ENCODE data around the gene CWC22. TPM values are rescaled to one million over a fixed set of nuclear protein-coding genes. Genes with fewer than 3 reads are reported as not detected.
"Not testable (repeated sequence)": the region's sequence is repeated elsewhere in the genome, so short reads cannot be mapped to it uniquely, and the experiment has no call there.

Gene CWC22
- total RNA-seq, 1 donor from 2014 or later: 27.5 TPM

DNA sequence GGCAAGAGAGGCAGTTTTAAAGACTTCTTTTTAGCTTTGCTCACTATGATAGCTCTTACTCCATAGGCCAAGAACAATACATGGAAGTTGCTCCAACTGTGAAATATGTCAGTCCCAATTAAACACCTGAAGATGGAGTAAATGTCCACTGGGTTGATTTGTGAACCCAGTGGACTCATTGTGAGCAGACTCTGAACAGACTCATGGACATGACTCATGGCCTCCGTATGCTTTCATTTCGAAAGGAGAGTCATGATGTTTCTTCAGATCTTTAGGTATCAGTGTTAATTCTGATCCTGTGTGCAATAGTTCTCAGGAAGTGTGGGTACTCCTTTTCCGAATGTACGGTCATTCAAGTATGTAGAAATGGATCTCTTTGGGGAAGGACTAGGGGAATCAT lies 5.4 kb upstream of the CWC22 start:
- Mint-ChIP-seq H3K9me3 (no peaks in the 10 kb centered on the region), H3K36me3 (ENCODE audit: low read depth) (no peaks in the 10 kb centered on the region), H3K4me1 (peaks cover under 1% of the 10 kb centered on the region), H3K27me3 (peaks cover 12% of the 10 kb centered on the region), H3K4me3 (no peak overlapping the region), H3K27ac (no peak overlapping the region)
- ATAC-seq (ENCODE audit: low read depth): no peak
- intact Hi-C loops (cut with micrococcal nuclease): no loop called here
- no peak for DNase-seq
- no peak for TF ChIP-seq CTCF (IDR thresholded peaks at IDR 0.05)
- ChIA-PET POLR2A (no interaction called here), CTCF (no interaction called here)

GRCh38 chr2:180010701-180011100 lies 3.6 kb upstream of the CWC22 start:
- ATAC-seq (ENCODE audit: low read depth) (no peak), DNase-seq (no peak)
- no peak overlapping the region for H3K4me3 Mint-ChIP-seq
- TF ChIP-seq CTCF (IDR thresholded peaks at IDR 0.05): no peak
- H3K27ac Mint-ChIP-seq: no peak overlapping the region
- no peaks in the 10 kb centered on the region for H3K9me3 Mint-ChIP-seq
- H3K36me3 Mint-ChIP-seq (ENCODE audit: low read depth): peaks cover 10% of the 10 kb centered on the region
- CTCF ChIA-PET: no interaction called here
- POLR2A ChIA-PET: no interaction called here
- H3K27me3 Mint-ChIP-seq: peaks cover 2% of the 10 kb centered on the region
- H3K4me1 Mint-ChIP-seq: peaks cover 13% of the 10 kb centered on the region
- intact Hi-C loops (cut with micrococcal nuclease): no loop called here

GRCh38 chr2:180006231-180006630 lies 866 bp downstream of the CWC22 start:
- Mint-ChIP-seq H3K9me3 (no peaks in the 10 kb centered on the region), H3K36me3 (ENCODE audit: low read depth) (peaks cover 24% of the 10 kb centered on the region), H3K4me3 (peak overlapping the region; percentile 93), H3K27ac (peak overlapping the region; percentile 98), H3K27me3 (no peaks in the 10 kb centered on the region), H3K4me1 (peaks cover 50% of the 10 kb centered on the region)
- ATAC-seq (ENCODE audit: low read depth): no peak
- intact Hi-C loops (cut with micrococcal nuclease): loop anchor here (2.0 to 5.0 kb wide), 3 partner anchors 329 to 1894 kb away; partner anchors contain the start of genes ITPRID2 and RBM45
- TF ChIP-seq CTCF (IDR thresholded peaks at IDR 0.05): no peak
- CTCF ChIA-PET: no interaction called here
- POLR2A ChIA-PET: interaction anchor here (0.9 kb wide), 1 partner anchor 974 kb away, joined by 4 read pairs; the partner anchor contains the start of gene UBE2E3
- DNase-seq: no peak

- Mint-ChIP-seq H3K27ac (peak overlapping the region; percentile 98), H3K4me1 (peaks cover 54% of the 10 kb centered on the region), H3K4me3 (peak overlapping the region; percentile 93), H3K36me3 (ENCODE audit: low read depth) (peaks cover 26% of the 10 kb centered on the region)
- intact Hi-C loops (cut with micrococcal nuclease): loop anchor here (5.0 kb wide), 2 partner anchors 1887 to 1893 kb away; partner anchors contain the start of genes ITPRID2 and RBM45
- DNase-seq; H3K9me3 Mint-ChIP-seq; ATAC-seq (ENCODE audit: low read depth); H3K27me3 Mint-ChIP-seq; POLR2A ChIA-PET; CTCF ChIA-PET: not testable (repeated sequence)
These were observed 1.6 kb downstream of the CWC22 start for GRCh38 chr2:180005465-180005864.

- ATAC-seq (ENCODE audit: low read depth): no peak
- Mint-ChIP-seq H3K9me3 (no peaks in the 10 kb centered on the region), H3K36me3 (ENCODE audit: low read depth) (peaks cover 29% of the 10 kb centered on the region), H3K4me1 (peaks cover 55% of the 10 kb centered on the region), H3K27ac (no peak overlapping the region), H3K4me3 (peak overlapping the region; percentile 93), H3K27me3 (no peaks in the 10 kb centered on the region)
- ChIA-PET CTCF (no interaction called here), POLR2A (no interaction called here)
- intact Hi-C loops (cut with micrococcal nuclease): loop anchor here (5.0 kb wide), 2 partner anchors 1888 to 1892 kb away; partner anchors contain the start of genes ITPRID2 and RBM45
- no peak for DNase-seq
- no peak for TF ChIP-seq CTCF (IDR thresholded peaks at IDR 0.05)
These were observed 2.4 kb downstream of the CWC22 start for GRCh38 chr2:180004731-180005130.

DNA sequence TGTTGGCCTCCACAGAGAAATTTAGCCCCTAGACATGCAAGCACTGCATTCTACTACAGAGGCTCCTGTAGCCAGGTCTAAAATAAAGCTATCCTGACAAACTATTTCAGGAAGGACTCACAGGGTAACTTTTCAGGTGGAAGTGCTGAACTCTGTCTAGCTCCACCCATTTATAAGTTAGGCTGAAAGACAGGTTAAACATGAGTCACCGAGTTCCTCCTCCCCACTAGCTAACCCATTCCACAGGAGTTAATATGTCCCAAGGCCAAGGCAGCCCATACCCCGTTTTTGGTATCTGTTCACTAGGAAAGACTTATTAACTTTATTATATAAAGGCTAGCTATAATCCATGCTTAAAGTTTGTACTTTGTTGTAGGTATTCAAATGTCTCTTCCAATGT lies 3.5 kb downstream of the CWC22 start:
- no peak for TF ChIP-seq CTCF (IDR thresholded peaks at IDR 0.05)
- peaks cover 29% of the 10 kb centered on the region for H3K36me3 Mint-ChIP-seq (ENCODE audit: low read depth)
- H3K27me3 Mint-ChIP-seq: no peaks in the 10 kb centered on the region
- CTCF ChIA-PET: no interaction called here
- POLR2A ChIA-PET: no interaction called here
- no peaks in the 10 kb centered on the region for H3K9me3 Mint-ChIP-seq
- intact Hi-C loops (cut with micrococcal nuclease): no loop called here
- H3K27ac Mint-ChIP-seq: no peak overlapping the region
- ATAC-seq (ENCODE audit: low read depth) (no peak), DNase-seq (no peak)
- H3K4me1 Mint-ChIP-seq: peaks cover 55% of the 10 kb centered on the region
- H3K4me3 Mint-ChIP-seq: no peak overlapping the region

Measured in activated B cell treated with CpG ODN at 0.5 μM for 24 hours (primary cell).